SK-N-SH treated with all-trans-retinoic acid at 6 μM for 48 hours (cell line): ENCODE data around the gene FAM174B.

Experiments
- ATAC-seq: fragments of 200-7000 bp; cut with Tn5 transposase; 3 replicates; pipeline ENCODE4 v1.9.1; 2020; ENCODE audit warnings: mild to moderate bottlenecking, moderate library complexity
- ARNTL ChIP-seq: fragments of 450-650 bp; formaldehyde crosslinking; IDR thresholded peaks from 2 replicates; pipeline ENCODE4 v1.5.0; 2020; ENCODE audit warnings: low read depth, mild to moderate bottlenecking, moderate library complexity, borderline replicate concordance
- CSDC2 ChIP-seq: fragments of 250-450 bp; sonication (Bioruptor Pico); IDR thresholded peaks from 2 replicates; pipeline ENCODE4 v1.5.0; 2020; ENCODE audit warnings: mild to moderate bottlenecking, moderate library complexity
- ESRRG ChIP-seq: fragments of 250-450 bp; sonication (Bioruptor Pico); IDR thresholded peaks from 2 replicates; pipeline ENCODE4 v1.6.1; 2021; ENCODE audit warnings: mild to moderate bottlenecking
- GLIS3 ChIP-seq: fragments of 250-450 bp; sonication (Bioruptor Pico); IDR thresholded peaks from 2 replicates; pipeline ENCODE4 v1.5.0; 2020; ENCODE audit warnings: mild to moderate bottlenecking, moderate library complexity
- ISL1 ChIP-seq: fragments of 250-450 bp; sonication (Bioruptor Pico); IDR thresholded peaks from 2 replicates; pipeline ENCODE4 v2.1.2; 2022; ENCODE audit warnings: mild to moderate bottlenecking, moderate library complexity
- OSR1 ChIP-seq: fragments of 250-450 bp; sonication (Bioruptor Pico); IDR thresholded peaks from 2 replicates; pipeline ENCODE4 v1.8.0; 2022; ENCODE audit warnings: moderate library complexity, mild to moderate bottlenecking, inconsistent platforms
- PATZ1 ChIP-seq: fragments of 250-450 bp; sonication (Bioruptor Pico); IDR thresholded peaks from 2 replicates; pipeline ENCODE4 v1.8.0; 2020; ENCODE audit warnings: mild to moderate bottlenecking, moderate library complexity, borderline replicate concordance
- POU6F1 ChIP-seq: fragments of 250-450 bp; sonication (Bioruptor Pico); IDR thresholded peaks from 2 replicates; pipeline ENCODE4 v1.8.0; 2021; ENCODE audit warnings: low read depth, mild to moderate bottlenecking, moderate library complexity, borderline replicate concordance
- PPARA ChIP-seq: fragments of 250-450 bp; sonication (Bioruptor Pico); IDR thresholded peaks from 2 replicates; pipeline ENCODE4 v1.5.0; 2020; ENCODE audit warnings: mild to moderate bottlenecking, borderline replicate concordance
- RARB ChIP-seq: fragments of 250-450 bp; sonication (Bioruptor Pico); IDR thresholded peaks from 2 replicates; pipeline ENCODE4 v1.8.0; 2021; ENCODE audit warnings: mild to moderate bottlenecking, moderate library complexity
- TCF4 ChIP-seq: fragments of 250-450 bp; sonication (Bioruptor Pico); IDR thresholded peaks from 2 replicates; pipeline ENCODE4 v1.8.0; 2021; ENCODE audit warnings: mild to moderate bottlenecking, moderate library complexity, borderline replicate concordance
- TOX ChIP-seq: fragments of 250-450 bp; sonication (Bioruptor Pico); IDR thresholded peaks from 2 replicates; pipeline ENCODE4 v1.8.0; 2021; ENCODE audit warnings: mild to moderate bottlenecking, moderate library complexity, borderline replicate concordance
- TSHZ2 ChIP-seq: fragments of 250-450 bp; sonication (Bioruptor Pico); IDR thresholded peaks from 2 replicates; pipeline ENCODE4 v1.5.0; 2020; ENCODE audit warnings: mild to moderate bottlenecking, moderate library complexity
- ZC3H10 ChIP-seq: fragments of 250-450 bp; sonication (Bioruptor Pico); IDR thresholded peaks from 2 replicates; pipeline ENCODE4 v1.5.1; 2021; ENCODE audit warnings: mild to moderate bottlenecking, moderate library complexity
- ZFP3 ChIP-seq: fragments of 250-450 bp; sonication (Bioruptor Pico); IDR thresholded peaks from 2 replicates; pipeline ENCODE4 v1.5.0; 2020; ENCODE audit warnings: mild to moderate bottlenecking, moderate library complexity
- ZFP30 ChIP-seq: fragments of 450-650 bp; formaldehyde crosslinking; IDR thresholded peaks from 2 replicates; pipeline ENCODE4 v1.5.0; 2022; ENCODE audit warnings: mild to moderate bottlenecking, moderate library complexity
- ZNF565 ChIP-seq: fragments of 450-650 bp; formaldehyde crosslinking; conservative IDR thresholded peaks from 2 replicates; pipeline ENCODE4 v1.5.0; 2020; ENCODE audit warnings: low read depth, mild to moderate bottlenecking, moderate library complexity
- ZNF70 ChIP-seq: fragments of 450-650 bp; formaldehyde crosslinking; IDR thresholded peaks from 2 replicates; pipeline ENCODE4 v1.5.0; 2020; ENCODE audit warnings: mild to moderate bottlenecking, moderate library complexity
- ZNF8 ChIP-seq: fragments of 450-650 bp; formaldehyde crosslinking; IDR thresholded peaks from 2 replicates; pipeline ENCODE4 v1.5.0; 2020; ENCODE audit warnings: mild to moderate bottlenecking, moderate library complexity

The FAM174B gene

GRCh38 chr15:92579931-92580470 lies 75.6 kb downstream of the FAM174B start:
- TF ChIP-seq ARNTL (CRISPR knock-in tag) (no peak), CSDC2 (CRISPR knock-in tag) (no peak)
- TF ChIP-seq, all 23 proteins: peak for 0
- ATAC-seq: no peak

- no peak for ATAC-seq
- TF ChIP-seq ZNF565 (CRISPR knock-in tag) (no peak), ZNF70 (CRISPR knock-in tag) (no peak), PATZ1 (no peak), RARB (CRISPR knock-in tag) (no peak), ZFP30 (CRISPR knock-in tag) (no peak), ZC3H10 (CRISPR knock-in tag) (no peak), TSHZ2 (CRISPR knock-in tag) (no peak), ZFP3 (CRISPR knock-in tag) (no peak), PPARA (CRISPR knock-in tag) (no peak), ISL1 (CRISPR knock-in tag) (no peak), GLIS3 (no peak), TOX (CRISPR knock-in tag) (no peak), ESRRG (CRISPR knock-in tag) (no peak), CSDC2 (CRISPR knock-in tag) (no peak), OSR1 (CRISPR knock-in tag) (no peak), POU6F1 (no peak)
Measured at GRCh38 chr15:92579486-92579885, 76.1 kb downstream of the FAM174B start.

- ATAC-seq: no peak
- TF ChIP-seq PPARA (CRISPR knock-in tag) (no peak), TOX (CRISPR knock-in tag) (no peak), PATZ1 (no peak), ZC3H10 (CRISPR knock-in tag) (no peak), ISL1 (CRISPR knock-in tag) (no peak), ZFP30 (CRISPR knock-in tag) (no peak), OSR1 (CRISPR knock-in tag) (no peak), ZNF8 (CRISPR knock-in tag) (no peak), ZNF70 (CRISPR knock-in tag) (no peak), ZFP3 (CRISPR knock-in tag) (no peak), TCF4 (CRISPR knock-in tag) (no peak), POU6F1 (no peak), GLIS3 (no peak)
Measured at GRCh38 chr15:92578096-92578835, 77.3 kb downstream of the FAM174B start.
